Measurements from ENCODE around the gene TWIST1. TPM values are rescaled to one million over a fixed set of nuclear protein-coding genes. Genes with fewer than 3 reads are reported as not detected.

Gene TWIST1
- total RNA-seq, 1 donor: 16.4 TPM

GRCh38 chr7:19113002-19113350, 4.5 kb downstream of the TWIST1 start:
- TF ChIP-seq CTCF (IDR thresholded peaks at IDR 0.05; ENCODE audit: insufficient read depth, low read depth, low read length): no peak
- H3K4me3 ChIP-seq (ENCODE audit: low read depth, low read length): peak overlapping the region; percentile 99
- no peak for DNase-seq (ENCODE audit: low read depth)

- peak; percentile 60 for DNase-seq (ENCODE audit: low read depth)
- no peak for TF ChIP-seq CTCF (IDR thresholded peaks at IDR 0.05; ENCODE audit: insufficient read depth, low read depth, low read length)
- H3K4me3 ChIP-seq (ENCODE audit: low read depth, low read length): peak overlapping the region; percentile 99
Observed at GRCh38 chr7:19112274-19113001, 5.0 kb downstream of the TWIST1 start.

- TF ChIP-seq CTCF (IDR thresholded peaks at IDR 0.05; ENCODE audit: insufficient read depth, low read depth, low read length): no peak
- H3K4me3 ChIP-seq (ENCODE audit: low read depth, low read length): peak overlapping the region; percentile 99
Observed at GRCh38 chr7:19111474-19112273, 5.8 kb downstream of the TWIST1 start.

GRCh38 chr7:19110776-19111175, 6.7 kb downstream of the TWIST1 start:
- peak; percentile 34 for DNase-seq (ENCODE audit: low read depth)
- H3K4me3 ChIP-seq (ENCODE audit: low read depth, low read length): no peak overlapping the region
- TF ChIP-seq CTCF (IDR thresholded peaks at IDR 0.05; ENCODE audit: insufficient read depth, low read depth, low read length): no peak

More at GRCh38 chr7:19111474-19112273, 5.8 kb downstream of the TWIST1 start:
- peak; percentile 31 for DNase-seq (ENCODE audit: low read depth)

- no peak for TF ChIP-seq CTCF (IDR thresholded peaks at IDR 0.05; ENCODE audit: insufficient read depth, low read depth, low read length)
- no peak overlapping the region for H3K4me3 ChIP-seq (ENCODE audit: low read depth, low read length)
- no peak for DNase-seq (ENCODE audit: low read depth)
Observed at GRCh38 chr7:19110026-19110730, 7.3 kb downstream of the TWIST1 start.

- DNase-seq (ENCODE audit: low read depth): no peak
- TF ChIP-seq CTCF (IDR thresholded peaks at IDR 0.05; ENCODE audit: insufficient read depth, low read depth, low read length): no peak
- H3K4me3 ChIP-seq (ENCODE audit: low read depth, low read length): no peak overlapping the region
Observed at GRCh38 chr7:19109000-19109946, 8.2 kb downstream of the TWIST1 start.

All from fibroblast of villous mesenchyme (primary cell).